ENCODE results near the gene UBE2I.

- TF ChIP-seq POLR2A (IDR thresholded peaks at IDR 0.05) (no peak), POLR2AphosphoS5 (IDR thresholded peaks at IDR 0.05) (no peak)
Measured at GRCh38 chr16:1287982-1288670, 21.3 kb upstream of the UBE2I start.

Data from transverse colon (tissue), 3 donors.